Body of pancreas (tissue), 4 donors: ENCODE data around the gene RAC2. TPM values are rescaled to one million over a fixed set of nuclear protein-coding genes. Genes with fewer than 3 reads are reported as not detected.

ENCODE experiments used
- ATAC-seq: fragments of 150-250 bp; one replicate; pipeline ENCODE4 v1.9.1; 2016
- DNase-seq, 4 donors: peaks; one replicate each; pipeline ENCODE4 v3.0.0-alpha.2; 2019
- H3K27ac ChIP-seq, 4 donors: fragments of 200-600 bp; sonication (generic); 1 replicate in 3 of 4; 2 replicates in 1 of 4; pipeline versions ENCODE4 v1.5.1 to v1.6.1; 2016 to 2019; ENCODE audit warnings: mild to moderate bottlenecking in 1 of 4, mixed read lengths in 1 of 4, moderate library complexity in 1 of 4
- H3K27me3 ChIP-seq, 2 donors: fragments of 200-600 bp; sonication (generic); one replicate each; pipeline ENCODE4 v1.6.0; 2016; ENCODE audit warnings: mild to moderate bottlenecking in 1 of 2
- H3K36me3 ChIP-seq, 2 donors: fragments of 200-600 bp; sonication (generic); replicated peaks in 1 of 2; 2 replicates each; pipeline ENCODE4 v1.5.1; 2016; ENCODE audit warnings: low read depth in 2 of 2; ENCODE audit not compliant: insufficient read depth in 1 of 2
- H3K4me1 ChIP-seq: fragments of 200-600 bp; sonication (generic); one replicate; pipeline ENCODE4 v1.6.0; 2016
- H3K4me3 ChIP-seq, 2 donors: fragments of 200-600 bp; sonication (generic); 1 replicate in 1 of 2; 2 replicates in 1 of 2; pipeline ENCODE4 v1.5.1; 2016 to 2019
- H3K9me3 ChIP-seq, 3 donors: fragments of 200-600 bp; sonication (generic); 1 replicate in 2 of 3; 2 replicates in 1 of 3; pipeline ENCODE4 v1.5.1; 2016
- POLR2A ChIP-seq, 3 donors: fragments of 450-650 bp; IDR thresholded peaks; one replicate each; pipeline ENCODE4 v1.6.1; 2016; ENCODE audit warnings: antibody characterized with exemption in 3 of 3, mild to moderate bottlenecking in 2 of 3
- WGBS, 2 donors: methylation state at CpG; one replicate each; pipeline ENCODE4 v1.1.5; 2017; 5-methylcytosine and 5-hydroxymethylcytosine counted together
- intact Hi-C: fragments of 100-400 bp; cut with DNase I; formaldehyde crosslinking; loops from one replicate; pipeline ENCODE4 v1.15.1; 2023
- total RNA-seq, 2 donors: library from RNA; depleted of rRNA; stranded (reverse); fragments of >200 nt; gene quantifications; one replicate each; pipeline ENCODE4 v1.1.0, GENCODE V29; 2016
- TF ChIP-seq, protein P1 (sequence below), 7 experiments: fragments of 450-650 bp in 4 of 7; fragments of 200-600 bp in 3 of 7; sonication (generic) in 3 of 7; IDR thresholded peaks; one replicate each; pipeline ENCODE4 v1.5.1; 2016 to 2019; ENCODE audit warnings: antibody characterized with exemption in 7 of 7

Gene RAC2
- total RNA-seq, 2 donors from 2014 or later = 4.3 to 4.9 TPM

DNA sequence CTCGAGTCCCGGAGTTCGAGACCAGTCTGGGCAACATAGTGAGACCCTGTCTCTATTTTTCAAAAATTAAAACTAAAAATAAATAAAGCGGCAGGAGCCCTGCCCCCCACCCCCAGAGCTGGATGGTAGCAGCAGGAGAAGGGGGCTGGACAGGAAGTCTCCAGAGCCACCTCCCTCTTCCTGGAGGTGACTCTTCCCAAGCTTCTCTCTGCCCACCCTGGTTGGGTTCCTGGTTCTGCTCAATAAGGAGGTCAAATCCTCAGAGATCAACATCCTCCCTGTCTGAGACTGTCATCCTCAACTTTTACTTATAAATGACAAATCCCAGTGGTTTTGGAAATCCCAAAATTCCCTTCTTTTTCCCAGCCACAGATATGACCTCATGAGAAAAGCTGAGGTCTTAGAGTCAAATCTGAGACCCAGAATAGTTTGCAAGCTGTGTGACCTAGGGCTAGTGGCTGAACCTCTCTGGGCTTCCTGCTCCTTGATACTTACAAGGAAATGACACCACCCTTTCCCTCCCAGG lies 57.0 kb downstream of the RAC2 start:
- no peak for DNase-seq

DNA sequence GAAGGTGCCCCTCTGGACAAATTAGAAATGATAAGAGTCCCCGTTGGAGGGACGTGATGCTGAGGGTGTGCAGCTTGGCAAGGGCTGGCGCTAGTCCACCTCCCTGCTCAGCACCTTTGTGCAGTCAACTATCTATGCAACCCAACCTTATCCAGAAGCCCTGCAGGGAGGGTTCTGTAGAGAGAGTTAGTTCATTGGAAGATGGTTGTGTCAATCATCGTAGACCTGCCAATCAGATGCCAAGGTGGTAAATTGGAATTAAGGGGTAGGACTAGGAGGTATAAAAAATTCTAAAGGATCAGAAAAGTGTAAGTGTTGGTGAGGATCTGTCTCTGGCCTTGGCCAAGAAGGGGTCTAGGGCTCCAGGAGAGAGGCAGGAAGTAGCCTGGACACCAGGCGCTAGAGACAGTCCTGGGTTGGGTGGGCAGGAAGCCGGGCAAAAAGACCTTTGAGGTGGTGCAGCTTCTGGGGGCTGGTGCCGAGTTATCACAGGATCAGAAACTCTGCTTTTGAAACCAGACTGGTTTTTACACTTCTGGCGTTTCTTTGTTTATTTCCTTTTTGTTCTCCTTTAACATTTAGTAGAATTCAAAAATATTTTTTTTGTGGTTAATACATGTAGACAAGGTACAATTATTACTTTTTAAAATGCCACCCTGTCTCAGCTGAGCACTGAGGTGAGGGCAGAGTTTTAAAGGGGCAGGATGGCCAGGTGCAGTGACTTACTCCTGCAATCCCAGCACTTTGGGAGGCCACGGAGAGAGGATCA lies 57.7 kb downstream of the RAC2 start:
- peak overlapping the region in 1 of 4 donors; percentile 64 for H3K27ac ChIP-seq
- DNase-seq = peak in 1 of 4 donors; percentile 27
- no peak overlapping the region for H3K4me3 ChIP-seq
- ATAC-seq = peak; percentile 40
- no peaks in the 10 kb centered on the region for H3K27me3 ChIP-seq
- intact Hi-C loops = no loop called here
- H3K4me1 ChIP-seq = peaks cover 22% of the 10 kb centered on the region
- no peaks in the 10 kb centered on the region for H3K9me3 ChIP-seq
- H3K36me3 ChIP-seq = no peaks in the 10 kb centered on the region
- WGBS, 2 donors = 57 to 59% methylated on average over 9 of the region's 9 CpGs
- TF ChIP-seq, protein P1, sequence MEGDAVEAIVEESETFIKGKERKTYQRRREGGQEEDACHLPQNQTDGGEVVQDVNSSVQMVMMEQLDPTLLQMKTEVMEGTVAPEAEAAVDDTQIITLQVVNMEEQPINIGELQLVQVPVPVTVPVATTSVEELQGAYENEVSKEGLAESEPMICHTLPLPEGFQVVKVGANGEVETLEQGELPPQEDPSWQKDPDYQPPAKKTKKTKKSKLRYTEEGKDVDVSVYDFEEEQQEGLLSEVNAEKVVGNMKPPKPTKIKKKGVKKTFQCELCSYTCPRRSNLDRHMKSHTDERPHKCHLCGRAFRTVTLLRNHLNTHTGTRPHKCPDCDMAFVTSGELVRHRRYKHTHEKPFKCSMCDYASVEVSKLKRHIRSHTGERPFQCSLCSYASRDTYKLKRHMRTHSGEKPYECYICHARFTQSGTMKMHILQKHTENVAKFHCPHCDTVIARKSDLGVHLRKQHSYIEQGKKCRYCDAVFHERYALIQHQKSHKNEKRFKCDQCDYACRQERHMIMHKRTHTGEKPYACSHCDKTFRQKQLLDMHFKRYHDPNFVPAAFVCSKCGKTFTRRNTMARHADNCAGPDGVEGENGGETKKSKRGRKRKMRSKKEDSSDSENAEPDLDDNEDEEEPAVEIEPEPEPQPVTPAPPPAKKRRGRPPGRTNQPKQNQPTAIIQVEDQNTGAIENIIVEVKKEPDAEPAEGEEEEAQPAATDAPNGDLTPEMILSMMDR (IDR thresholded peaks at IDR 0.05) = no peak
- no peak for TF ChIP-seq POLR2A (IDR thresholded peaks at IDR 0.05)

More for the DNA sequence above, 57.0 kb downstream of the RAC2 start:
- Histone ChIP-seq H3K27ac (peak overlapping the region in 3 of 4 donors; percentile 39 to 74 (median 64)), H3K4me3 (no peak overlapping the region), H3K27me3 (no peaks in the 10 kb centered on the region), H3K36me3 (no peaks in the 10 kb centered on the region), H3K9me3 (no peaks in the 10 kb centered on the region), H3K4me1 (peaks cover 22% of the 10 kb centered on the region)
- WGBS, 2 donors = 65 to 68% methylated on average over 4 of the region's 4 CpGs
- ATAC-seq = no peak
- TF ChIP-seq, protein P1 (IDR thresholded peaks at IDR 0.05) = no peak
- no peak for TF ChIP-seq POLR2A (IDR thresholded peaks at IDR 0.05)
- intact Hi-C loops = no loop called here

DNA sequence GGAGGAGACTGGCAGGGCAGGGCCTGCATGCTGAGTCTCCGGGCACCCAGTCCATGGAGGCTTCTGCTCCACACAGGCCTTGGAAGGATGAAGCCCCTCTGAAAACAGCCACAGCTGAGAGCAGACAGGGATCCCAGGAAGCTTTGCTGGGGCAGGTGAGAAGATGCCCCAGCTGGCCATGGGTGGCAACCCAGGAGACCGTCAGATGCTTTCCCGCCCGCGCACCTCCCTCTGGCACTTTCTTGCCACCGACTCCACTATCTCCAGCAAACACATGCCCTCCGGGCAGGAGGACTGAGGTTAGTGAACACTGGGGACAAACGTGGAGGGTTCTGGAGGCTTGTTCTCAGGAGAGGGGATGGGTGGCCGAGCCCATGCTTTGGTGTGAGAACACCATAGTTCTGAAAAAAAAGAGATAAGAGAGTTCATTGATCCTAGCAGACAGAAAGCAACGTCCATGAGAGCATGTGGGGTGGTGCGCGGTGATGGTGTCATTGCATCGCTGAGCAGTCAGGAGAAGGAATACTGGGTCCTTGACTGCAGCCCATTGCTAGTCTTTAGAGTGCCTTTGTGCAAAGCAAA lies 58.3 kb downstream of the RAC2 start:
- intact Hi-C loops = no loop called here
- no peak overlapping the region for H3K27ac ChIP-seq
- no peak overlapping the region for H3K4me3 ChIP-seq
- no peaks in the 10 kb centered on the region for H3K9me3 ChIP-seq
- 49 to 65% methylated on average over 11 to 13 of the region's 13 CpGs for WGBS, 2 donors
- H3K36me3 ChIP-seq = no peaks in the 10 kb centered on the region
- H3K4me1 ChIP-seq = peaks cover 22% of the 10 kb centered on the region
- DNase-seq (no peak), ATAC-seq (no peak)
- TF ChIP-seq, protein P1 (IDR thresholded peaks at IDR 0.05) = no peak
- TF ChIP-seq POLR2A (IDR thresholded peaks at IDR 0.05) = no peak
- H3K27me3 ChIP-seq = no peaks in the 10 kb centered on the region

DNA sequence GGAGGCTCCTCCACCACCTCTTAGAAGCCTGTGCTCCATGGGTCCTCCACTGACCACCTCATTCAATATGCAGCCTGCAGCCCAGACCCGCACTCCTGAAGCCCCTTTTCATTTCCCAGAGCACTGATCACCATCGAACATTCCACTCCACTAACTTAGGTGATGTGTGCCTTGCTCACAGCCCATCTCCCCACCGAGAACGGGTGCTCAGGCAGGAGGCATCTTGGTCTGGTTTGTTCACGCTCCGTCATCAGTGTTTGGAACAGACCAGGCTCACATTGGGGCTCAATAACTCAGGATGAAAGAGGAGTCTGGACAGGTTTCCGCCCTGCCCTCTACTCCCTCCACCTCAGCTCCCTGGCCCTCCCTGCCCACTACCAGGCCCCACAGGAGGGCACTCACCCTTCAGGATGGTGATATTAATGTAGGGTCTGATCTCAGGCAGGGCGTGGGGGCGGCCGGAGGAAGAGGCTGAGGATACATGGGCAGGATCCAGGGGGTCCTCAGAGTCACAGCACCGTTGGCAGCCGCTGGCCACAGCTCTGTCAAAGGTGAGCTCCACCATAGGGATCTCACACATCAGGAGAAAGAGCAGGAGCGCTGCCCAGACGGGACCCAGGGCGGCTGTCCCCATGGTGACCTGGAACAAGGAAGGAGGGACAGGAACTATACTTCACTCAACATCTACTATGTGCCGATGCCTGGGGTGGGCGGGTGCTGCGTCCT lies 59.1 kb downstream of the RAC2 start:
- Histone ChIP-seq H3K27ac (no peak overlapping the region), H3K27me3 (no peaks in the 10 kb centered on the region), H3K9me3 (no peaks in the 10 kb centered on the region), H3K36me3 (no peaks in the 10 kb centered on the region), H3K4me3 (no peak overlapping the region), H3K4me1 (peaks cover 22% of the 10 kb centered on the region)
- WGBS, 2 donors = 73 to 88% methylated on average over 15 to 18 of the region's 18 CpGs
- ATAC-seq (no peak), DNase-seq (no peak)
- intact Hi-C loops = no loop called here
- no peak for TF ChIP-seq POLR2A (IDR thresholded peaks at IDR 0.05)
- TF ChIP-seq, protein P1 (IDR thresholded peaks at IDR 0.05) = no peak
